GM11168 (cell line): ENCODE results near the gene KLHL40.

Experiments used
- in situ Hi-C: fragments of 300-500 bp; cut with MboI; formaldehyde crosslinking; loops from one replicate; pipeline ENCODE4 v1.12.0; 2022; ENCODE audit warnings: low sequenced_read_pairs; ENCODE audit not compliant: unreplicated experiment

Gene KLHL40, protein sequence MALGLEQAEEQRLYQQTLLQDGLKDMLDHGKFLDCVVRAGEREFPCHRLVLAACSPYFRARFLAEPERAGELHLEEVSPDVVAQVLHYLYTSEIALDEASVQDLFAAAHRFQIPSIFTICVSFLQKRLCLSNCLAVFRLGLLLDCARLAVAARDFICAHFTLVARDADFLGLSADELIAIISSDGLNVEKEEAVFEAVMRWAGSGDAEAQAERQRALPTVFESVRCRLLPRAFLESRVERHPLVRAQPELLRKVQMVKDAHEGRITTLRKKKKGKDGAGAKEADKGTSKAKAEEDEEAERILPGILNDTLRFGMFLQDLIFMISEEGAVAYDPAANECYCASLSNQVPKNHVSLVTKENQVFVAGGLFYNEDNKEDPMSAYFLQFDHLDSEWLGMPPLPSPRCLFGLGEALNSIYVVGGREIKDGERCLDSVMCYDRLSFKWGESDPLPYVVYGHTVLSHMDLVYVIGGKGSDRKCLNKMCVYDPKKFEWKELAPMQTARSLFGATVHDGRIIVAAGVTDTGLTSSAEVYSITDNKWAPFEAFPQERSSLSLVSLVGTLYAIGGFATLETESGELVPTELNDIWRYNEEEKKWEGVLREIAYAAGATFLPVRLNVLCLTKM

DNA sequence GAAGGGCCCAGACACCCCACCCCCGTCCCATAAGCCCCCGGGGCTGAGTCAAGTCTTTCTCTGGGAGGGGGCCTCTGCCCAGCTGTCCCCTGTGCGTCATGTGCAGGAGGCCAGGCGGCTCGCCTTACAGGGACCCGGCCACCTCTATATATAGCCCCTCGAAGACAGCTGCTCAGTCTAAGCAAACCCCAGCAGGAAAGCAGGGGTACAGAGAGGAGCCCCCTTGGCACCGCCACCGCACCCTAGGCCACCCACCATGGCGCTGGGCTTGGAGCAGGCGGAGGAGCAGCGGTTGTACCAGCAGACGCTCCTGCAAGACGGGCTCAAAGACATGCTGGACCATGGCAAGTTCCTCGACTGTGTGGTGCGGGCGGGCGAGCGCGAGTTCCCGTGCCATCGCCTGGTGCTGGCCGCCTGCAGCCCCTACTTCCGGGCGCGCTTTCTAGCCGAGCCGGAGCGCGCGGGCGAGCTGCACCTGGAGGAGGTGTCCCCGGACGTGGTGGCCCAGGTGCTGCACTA is at the start of gene KLHL40:
KLHL40 (plus strand) TSS at position 175 of the 519 bp plus-strand sequence; CDS start at position 257, 82 bp downstream.
- in situ Hi-C loops = no loop called here

- in situ Hi-C loops = no loop called here
These were observed 48.3 kb upstream of the KLHL40 start for GRCh38 chr3:42637001-42637400.

GRCh38 chr3:42638339-42638842 is 46.9 kb upstream of the KLHL40 start:
- in situ Hi-C loops = no loop called here

DNA sequence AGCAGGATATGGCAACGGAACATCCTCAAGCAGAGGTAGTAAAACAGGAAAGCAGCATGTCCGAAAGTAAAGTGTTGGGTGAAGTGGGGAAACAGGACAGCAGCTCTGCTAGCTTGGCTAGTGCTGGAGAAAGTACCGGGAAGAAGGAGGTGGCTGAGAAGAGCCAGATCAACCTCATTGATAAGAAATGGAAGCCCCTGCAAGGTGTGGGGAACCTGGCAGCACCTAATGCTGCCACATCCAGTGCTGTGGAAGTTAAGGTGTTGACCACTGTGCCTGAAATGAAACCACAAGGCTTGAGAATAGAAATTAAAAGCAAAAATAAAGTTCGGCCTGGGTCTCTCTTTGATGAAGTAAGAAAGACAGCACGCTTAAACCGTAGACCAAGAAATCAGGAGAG is 46.1 kb upstream of the KLHL40 start:
- in situ Hi-C loops = no loop called here

DNA sequence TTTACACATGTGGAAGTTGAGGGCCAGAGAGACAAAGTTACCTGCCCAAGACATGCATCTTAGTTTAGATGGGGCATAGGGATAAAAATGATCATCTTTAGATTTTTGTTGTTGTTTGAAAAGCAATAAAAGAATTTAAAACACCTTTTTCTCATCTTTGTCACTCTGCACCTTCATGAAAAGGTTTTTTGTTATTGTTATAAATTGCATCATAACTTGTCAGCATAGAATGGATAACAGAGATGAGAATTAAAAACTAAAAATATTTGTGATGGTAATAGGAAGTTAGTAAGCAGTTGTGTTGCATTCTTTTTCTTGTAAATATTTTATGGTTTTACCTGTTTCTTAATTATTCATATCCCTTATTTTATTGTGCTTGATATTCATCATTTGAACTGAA is 45.2 kb upstream of the KLHL40 start:
- in situ Hi-C loops = no loop called here

DNA sequence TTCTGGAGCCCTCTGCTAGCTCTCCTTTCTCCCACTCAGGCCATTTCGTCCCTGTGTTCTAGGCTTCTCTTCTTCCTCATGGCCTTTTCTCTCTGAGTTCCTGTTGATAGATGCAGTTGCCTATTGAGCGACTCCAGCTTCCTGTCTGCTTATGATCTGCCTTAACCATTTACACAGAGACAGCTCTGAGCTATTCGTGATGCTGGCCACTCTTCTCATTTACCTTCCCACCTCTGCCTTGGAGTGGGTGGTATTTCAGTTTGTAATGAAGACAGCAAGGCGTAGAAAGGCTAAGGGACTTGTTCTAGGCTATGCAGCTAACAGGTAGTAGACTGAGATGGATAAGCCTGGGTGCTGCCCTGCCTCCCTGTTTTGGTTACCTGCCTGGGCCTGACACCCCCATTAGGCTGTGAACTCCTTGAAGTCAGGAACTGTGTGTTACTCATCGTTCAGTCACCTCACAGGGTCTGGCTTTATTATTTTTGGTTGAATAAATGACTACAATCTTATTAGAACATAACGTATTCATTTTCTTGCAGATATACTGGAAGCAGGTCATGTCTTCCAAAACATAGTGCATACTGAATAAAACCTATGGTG is 44.5 kb upstream of the KLHL40 start:
- in situ Hi-C loops = no loop called here

- in situ Hi-C loops = no loop called here
These were observed 37.4 kb upstream of the KLHL40 start for GRCh38 chr3:42647821-42648459.

DNA sequence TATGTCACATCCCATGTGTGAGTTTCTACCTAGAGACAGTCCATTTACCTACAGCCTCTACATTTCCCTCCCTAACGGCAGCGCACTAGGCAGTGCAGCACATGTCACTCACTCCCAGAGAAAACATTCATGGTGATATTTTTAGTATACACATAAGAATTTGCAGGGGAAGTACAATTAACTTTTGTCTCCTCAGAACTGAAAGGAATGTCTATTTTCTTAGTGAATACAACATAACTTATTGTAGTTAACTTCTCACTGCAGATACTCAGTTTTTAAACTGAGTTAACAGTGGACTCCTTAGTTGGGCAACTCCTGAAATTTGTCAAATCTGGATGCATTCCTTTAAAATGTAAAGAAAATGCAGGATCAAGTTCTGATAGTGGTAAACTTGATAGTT is 36.3 kb upstream of the KLHL40 start:
- in situ Hi-C loops = no loop called here

DNA sequence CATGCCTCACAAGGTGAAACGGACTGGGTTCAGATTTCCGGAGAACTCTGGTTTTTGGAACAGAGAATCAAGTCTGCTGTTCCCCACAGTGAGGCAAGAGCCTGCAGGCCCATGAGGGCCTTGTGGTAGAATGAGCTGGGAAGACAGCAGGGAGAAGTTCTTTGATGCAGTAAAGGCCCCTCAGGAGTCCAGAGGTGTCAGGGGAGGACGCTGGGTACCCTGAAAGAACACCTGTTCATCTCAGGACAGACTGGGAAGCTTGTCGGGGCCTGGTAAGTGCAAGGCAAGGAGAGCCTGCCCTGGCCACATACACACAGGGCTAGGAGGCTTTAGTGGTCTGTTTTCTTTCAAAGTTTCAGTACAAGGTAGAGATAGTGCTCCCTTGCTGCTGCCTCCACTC is 35.6 kb upstream of the KLHL40 start:
- in situ Hi-C loops = no loop called here

DNA sequence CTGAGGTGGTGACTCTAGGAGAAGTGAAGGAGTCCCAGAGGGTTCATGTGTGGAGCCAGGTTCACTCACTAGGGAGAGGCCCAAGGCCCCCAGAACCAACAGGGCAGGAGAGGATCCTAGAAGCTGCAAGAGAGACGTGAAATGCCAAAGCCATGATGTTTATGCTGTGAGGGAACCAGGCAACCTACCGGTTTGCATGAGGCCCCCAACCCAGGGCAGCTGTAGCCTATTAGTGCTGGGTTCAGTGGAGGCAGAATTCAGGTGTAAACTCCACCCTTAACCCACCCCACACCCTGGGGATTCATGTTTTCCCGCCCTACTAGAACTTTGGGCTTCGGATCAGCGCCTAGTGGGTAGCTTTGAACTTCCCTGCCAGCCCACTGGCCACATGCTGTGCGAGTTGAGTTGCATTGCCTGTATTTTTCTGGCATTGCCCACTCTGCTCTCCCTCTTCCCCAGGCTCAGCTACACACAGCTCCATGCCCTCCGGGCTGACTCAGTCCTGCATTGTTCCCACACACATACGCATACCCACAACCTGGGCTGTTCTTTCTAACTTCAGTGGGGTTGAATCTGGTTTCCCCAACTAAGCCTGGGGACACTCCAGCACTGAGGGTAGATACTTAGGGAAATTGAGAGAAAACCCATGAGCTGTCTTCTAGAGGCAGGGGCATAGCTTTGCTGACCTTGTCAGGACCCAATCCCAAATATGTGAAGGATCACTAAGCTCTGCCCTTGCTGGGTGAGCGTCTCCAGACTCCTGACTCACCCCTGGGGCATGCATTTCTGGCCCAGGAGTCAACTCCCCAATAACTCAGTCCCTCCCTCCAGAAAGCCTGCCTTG is 33.9 kb upstream of the KLHL40 start:
- in situ Hi-C loops = no loop called here

- in situ Hi-C loops = no loop called here
These were observed 33.1 kb upstream of the KLHL40 start for GRCh38 chr3:42652251-42652610.

DNA sequence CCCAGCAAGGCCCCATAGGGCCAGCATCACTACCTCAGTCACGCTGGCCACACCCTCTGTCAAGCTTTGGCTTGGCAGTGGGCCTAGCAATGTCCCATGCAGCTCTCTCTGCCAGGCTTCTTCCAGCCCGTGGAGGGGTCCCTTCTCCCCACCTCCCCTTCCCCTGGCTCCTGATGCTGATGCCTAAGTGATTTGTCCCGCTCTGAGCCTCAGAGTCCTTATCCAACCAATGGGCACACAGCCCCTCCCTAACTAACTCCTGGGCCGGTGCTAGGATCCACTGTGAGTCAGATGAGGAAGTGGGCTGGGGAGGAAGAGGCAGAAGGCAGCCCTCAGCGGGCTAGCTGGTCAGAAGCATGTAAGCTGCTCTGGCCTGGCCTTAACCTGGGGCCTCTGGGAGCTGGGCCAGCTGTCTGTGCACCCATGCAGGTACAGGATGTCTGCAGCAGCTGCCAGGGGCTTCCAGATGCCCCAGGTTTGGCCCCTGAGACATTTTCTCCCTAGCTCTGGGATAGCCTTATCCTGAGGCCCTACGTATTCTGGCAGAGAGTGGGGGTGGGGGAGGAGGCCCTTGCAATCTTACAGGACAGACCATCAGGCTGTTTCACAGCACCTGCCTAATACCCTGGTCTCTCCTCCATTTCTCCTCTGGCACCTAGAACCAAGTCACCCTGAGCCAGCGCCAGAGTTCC is 32.6 kb upstream of the KLHL40 start:
- in situ Hi-C loops = no loop called here

DNA sequence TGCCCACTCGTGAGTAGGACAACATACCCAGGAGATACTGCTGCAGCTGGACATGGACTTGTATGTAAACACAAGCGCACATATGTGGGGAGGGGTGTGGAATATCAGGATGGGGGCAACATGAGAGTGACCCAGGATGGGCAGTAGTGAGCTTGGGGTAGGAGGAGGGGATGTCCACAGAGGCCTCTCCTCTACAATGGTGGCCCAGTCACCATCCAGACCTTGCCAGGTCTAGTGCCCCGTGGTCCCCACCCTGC is 32.1 kb upstream of the KLHL40 start:
- in situ Hi-C loops = no loop called here

DNA sequence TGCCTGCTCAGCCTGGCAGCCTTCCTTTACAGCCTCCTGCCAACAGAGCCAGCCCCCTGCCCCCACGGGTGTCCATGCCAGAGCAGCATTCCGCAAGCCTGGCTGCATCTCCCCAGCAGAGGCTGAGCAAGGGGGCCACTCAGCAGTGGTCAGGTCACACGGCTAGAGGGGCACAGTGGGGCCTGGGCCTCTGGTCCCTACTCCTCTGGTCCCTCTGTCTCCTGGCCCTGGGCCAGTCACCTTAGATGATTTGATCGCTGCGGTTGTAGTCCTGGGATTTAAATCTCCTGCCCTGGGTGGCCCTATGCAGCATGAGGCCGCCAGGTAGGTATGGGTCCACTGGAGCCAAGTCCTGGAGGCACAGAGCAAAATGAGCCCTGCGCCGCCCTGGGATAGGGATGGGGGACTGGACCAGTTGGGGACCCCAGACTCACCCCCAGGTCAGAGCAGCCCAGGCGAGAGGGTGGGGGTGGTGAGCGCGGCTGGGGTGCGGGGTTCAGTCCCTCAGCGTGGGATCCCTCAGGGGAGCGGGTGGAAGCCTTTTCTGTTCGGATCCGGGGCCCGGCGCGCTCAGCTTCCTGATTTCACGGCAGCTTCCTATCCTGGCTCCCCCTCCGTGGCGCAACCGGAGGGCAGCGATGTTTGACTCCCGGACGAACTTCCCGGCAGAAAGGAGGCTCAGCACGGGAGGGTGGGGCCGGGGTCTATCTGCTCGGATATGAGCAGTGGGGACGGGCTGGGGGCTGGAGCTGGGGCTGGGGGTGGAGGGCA is 31.6 kb upstream of the KLHL40 start, which contains the start of gene ZBTB47:
ZBTB47 (plus strand) TSS at position 138 of the 771 bp plus-strand sequence. CDS start 4,659 bp downstream, outside the sequence.
- in situ Hi-C loops = no loop called here

DNA sequence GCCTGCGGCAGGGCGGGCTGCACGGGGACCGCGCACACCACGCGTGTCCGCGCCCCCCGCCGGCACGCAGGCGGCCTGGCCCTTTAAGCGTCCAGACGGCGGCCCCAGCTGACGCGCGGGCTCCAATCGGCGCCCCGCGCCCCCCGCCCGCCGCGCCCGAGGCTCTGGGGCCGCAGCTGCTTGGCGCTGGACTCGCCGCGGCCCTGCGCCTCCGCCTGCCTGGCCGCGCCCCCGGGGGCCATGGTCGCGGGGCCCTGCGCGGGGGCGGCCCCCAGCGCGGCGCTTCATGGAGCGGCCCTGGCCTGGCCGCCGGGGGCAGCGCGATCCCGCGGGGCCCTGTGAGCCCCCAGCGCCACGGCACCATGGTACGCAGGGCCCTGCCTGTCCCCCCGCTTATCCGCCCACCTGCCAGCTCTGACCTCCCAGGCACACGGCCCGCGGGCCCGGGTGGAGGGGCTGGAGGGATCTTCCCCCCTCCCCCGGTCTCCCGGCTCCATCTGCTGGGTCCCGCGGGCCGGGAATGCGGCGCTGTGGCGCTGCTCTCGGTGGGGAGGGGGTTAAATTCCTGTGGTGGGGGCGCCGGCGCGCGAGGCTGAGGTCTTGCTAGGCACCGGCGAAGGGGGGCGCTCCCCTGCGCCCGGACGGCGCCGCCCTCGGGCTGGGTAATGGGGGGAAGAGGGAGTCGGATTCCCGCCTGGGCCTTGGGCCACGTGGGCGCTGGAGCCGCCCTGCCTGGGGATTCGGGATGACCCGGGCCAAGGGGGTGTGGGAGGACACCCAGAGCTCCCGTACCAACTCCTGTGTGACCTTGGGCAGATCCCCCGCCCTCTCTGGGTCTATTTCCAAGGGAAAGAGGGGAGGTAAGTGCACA is 30.8 kb upstream of the KLHL40 start:
- in situ Hi-C loops = no loop called here

- in situ Hi-C loops = no loop called here
These were observed 29.9 kb upstream of the KLHL40 start for GRCh38 chr3:42655331-42655888.

DNA sequence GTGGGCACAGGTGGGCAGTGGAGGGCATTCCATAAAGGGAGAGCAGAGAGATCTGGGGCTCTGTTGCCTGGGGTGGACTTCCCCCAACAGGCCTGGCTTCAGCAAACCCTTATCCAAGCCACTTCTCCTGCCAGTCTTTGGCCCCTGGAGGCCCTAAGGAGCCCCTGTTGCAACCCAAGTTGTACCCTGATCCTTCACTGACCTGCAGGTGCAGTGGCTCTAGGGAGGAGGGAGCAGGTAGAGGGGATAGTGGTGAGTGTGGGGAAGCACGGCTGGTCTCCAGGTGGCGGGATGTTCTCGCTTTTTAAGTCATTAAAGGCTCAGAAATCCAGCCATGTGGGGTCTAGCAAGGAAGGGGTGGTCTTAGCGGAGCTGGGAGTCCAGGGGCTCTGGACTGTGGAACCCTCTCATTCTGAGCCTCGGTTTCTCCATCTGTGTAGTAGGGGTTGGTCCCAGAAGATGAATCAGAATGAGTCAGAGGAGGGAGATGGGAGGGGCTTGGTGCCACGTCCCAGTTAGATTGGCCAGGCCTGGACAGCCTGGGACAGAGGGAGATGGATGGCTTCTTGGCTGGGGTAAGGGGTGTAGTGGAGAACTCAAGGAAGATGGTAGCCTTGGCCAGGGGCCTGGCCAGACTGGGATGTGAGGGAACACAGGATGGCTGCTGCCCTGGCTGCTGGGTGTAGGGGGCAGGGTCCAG is 29.2 kb upstream of the KLHL40 start:
- in situ Hi-C loops = no loop called here
